ENCODE measurements around the gene SHC2. TPM values are rescaled to one million over a fixed set of nuclear protein-coding genes. Genes with fewer than 3 reads are reported as not detected.

The SHC2 gene
- total and polyA plus RNA-seq, 2 donors from 2014 or later: 10.7 to 24.4 TPM

DNA sequence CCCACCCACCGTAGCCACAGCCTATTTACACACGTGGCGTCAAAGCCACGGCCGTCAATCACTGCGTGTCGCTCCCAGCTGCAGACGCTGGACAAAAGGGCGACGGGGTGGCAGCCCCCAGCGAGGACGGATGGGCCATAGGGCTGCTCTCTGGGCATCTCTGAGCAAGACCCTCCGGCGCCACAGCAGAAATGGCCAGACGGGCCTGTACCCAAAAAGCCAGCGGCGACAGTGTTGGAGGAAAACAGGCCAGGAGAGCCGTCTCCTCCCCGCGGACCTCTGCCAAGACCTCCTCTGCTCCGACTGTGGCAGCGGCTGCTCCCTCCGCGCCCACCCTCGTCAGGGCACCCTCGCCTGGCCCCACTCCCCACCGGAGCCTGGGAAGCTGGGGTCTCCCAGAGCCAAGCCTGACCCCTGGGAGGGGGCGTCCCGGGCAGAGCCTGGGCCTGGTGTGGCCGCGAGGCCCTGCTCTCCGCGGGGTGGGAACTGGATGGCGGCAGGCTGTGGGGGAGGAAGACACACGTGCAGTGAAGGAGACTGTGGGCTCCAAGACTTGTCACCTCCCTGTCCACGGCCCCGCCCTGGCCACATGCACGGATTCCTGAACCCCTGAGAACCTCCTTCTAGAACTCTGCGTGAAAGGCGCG, 54.6 kb downstream of the SHC2 start:
- DNase-seq (peak in 3 of 5 donors; percentile 35 to 66 (median 64)), FAIRE-seq (no peak)
- Histone ChIP-seq H3K27me3 (ENCODE audit: control insufficient read depth, insufficient read depth, low read length) (no peaks in the 10 kb centered on the region), H3K27ac (ENCODE audit: low read depth in 2 of 2, low read length in 2 of 2) (no peak overlapping the region), H3K9me3 (ENCODE audit: control insufficient read depth in 2 of 3, insufficient read depth in 1 of 3, low read length in 3 of 3) (no peaks in the 10 kb centered on the region), H3K36me3 (ENCODE audit: control insufficient read depth in 2 of 3, insufficient read depth in 3 of 3, low read length in 3 of 3) (no peaks in the 10 kb centered on the region), H3K4me3 (ENCODE audit: low read length in 3 of 3) (no peak overlapping the region), H3K9ac (ENCODE audit: low read length in 3 of 3) (no peak overlapping the region), H3K4me1 (ENCODE audit: control insufficient read depth in 2 of 3, insufficient read depth in 2 of 3, low read depth in 1 of 3, low read length in 3 of 3) (peaks cover 0 to 3% (median 0%) of the 10 kb centered on the region in 3 donors)
- TF ChIP-seq, protein P1, sequence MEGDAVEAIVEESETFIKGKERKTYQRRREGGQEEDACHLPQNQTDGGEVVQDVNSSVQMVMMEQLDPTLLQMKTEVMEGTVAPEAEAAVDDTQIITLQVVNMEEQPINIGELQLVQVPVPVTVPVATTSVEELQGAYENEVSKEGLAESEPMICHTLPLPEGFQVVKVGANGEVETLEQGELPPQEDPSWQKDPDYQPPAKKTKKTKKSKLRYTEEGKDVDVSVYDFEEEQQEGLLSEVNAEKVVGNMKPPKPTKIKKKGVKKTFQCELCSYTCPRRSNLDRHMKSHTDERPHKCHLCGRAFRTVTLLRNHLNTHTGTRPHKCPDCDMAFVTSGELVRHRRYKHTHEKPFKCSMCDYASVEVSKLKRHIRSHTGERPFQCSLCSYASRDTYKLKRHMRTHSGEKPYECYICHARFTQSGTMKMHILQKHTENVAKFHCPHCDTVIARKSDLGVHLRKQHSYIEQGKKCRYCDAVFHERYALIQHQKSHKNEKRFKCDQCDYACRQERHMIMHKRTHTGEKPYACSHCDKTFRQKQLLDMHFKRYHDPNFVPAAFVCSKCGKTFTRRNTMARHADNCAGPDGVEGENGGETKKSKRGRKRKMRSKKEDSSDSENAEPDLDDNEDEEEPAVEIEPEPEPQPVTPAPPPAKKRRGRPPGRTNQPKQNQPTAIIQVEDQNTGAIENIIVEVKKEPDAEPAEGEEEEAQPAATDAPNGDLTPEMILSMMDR (IDR thresholded peaks at IDR 0.05; ENCODE audit: borderline replicate concordance, extremely low read depth, insufficient read depth): no peak
- intact Hi-C loops (cut with DNase I): no loop called here

DNA sequence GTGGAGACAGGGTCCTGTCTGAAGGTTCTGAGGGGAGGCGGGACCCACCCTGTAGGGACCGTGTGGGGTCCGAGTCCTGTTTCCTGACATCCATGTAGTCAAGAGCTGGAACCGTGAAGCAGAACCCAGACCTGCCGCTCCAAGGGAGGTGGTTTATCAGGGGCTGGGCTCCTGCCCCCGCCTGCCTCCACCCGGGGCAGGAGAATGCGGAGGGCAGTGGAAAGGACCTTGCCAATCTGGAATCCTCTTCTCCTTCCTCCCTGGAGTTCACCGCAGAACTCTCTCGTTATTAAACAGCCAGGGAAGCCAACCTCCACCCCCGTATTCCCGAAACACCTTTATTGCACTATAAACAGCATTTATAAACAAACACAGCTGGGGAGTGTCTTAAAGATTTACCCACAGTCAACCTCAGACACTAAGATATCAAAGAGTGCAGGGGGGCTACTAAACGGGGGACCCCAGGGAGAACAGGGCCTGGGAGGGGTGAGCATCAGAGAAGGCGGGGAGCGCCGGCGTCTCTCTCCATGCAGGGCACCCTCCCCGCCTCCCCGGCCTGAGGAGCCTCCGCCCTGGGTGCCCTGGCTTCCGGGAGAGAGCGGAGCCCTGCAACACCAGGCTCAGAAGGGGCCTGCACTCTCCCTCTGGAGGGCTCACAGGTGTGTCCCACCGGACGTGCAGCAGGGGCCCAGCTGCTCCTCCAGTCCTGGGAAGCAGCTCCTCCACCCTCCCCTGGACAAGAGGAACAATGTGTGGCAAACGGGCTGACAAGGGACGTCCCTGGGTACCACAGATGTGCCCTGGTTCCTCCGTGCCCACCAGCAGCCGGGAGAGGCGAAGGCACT, 55.5 kb downstream of the SHC2 start:
- FAIRE-seq (no peak), DNase-seq (peak in 1 of 5 donors; percentile 58)
- Histone ChIP-seq H3K36me3 (ENCODE audit: control insufficient read depth in 2 of 3, insufficient read depth in 3 of 3, low read length in 3 of 3) (no peaks in the 10 kb centered on the region), H3K4me3 (ENCODE audit: low read length in 3 of 3) (no peak overlapping the region), H3K9ac (ENCODE audit: low read length in 3 of 3) (no peak overlapping the region), H3K4me1 (ENCODE audit: control insufficient read depth in 2 of 3, insufficient read depth in 2 of 3, low read depth in 1 of 3, low read length in 3 of 3) (peaks cover 0 to 3% (median 0%) of the 10 kb centered on the region in 3 donors), H3K27ac (ENCODE audit: low read depth in 2 of 2, low read length in 2 of 2) (no peak overlapping the region), H3K9me3 (ENCODE audit: control insufficient read depth in 2 of 3, insufficient read depth in 1 of 3, low read length in 3 of 3) (no peaks in the 10 kb centered on the region), H3K27me3 (ENCODE audit: control insufficient read depth, insufficient read depth, low read length) (no peaks in the 10 kb centered on the region)
- TF ChIP-seq, protein P1 (IDR thresholded peaks at IDR 0.05; ENCODE audit: borderline replicate concordance, extremely low read depth, insufficient read depth): no peak
- intact Hi-C loops (cut with DNase I): no loop called here

DNA sequence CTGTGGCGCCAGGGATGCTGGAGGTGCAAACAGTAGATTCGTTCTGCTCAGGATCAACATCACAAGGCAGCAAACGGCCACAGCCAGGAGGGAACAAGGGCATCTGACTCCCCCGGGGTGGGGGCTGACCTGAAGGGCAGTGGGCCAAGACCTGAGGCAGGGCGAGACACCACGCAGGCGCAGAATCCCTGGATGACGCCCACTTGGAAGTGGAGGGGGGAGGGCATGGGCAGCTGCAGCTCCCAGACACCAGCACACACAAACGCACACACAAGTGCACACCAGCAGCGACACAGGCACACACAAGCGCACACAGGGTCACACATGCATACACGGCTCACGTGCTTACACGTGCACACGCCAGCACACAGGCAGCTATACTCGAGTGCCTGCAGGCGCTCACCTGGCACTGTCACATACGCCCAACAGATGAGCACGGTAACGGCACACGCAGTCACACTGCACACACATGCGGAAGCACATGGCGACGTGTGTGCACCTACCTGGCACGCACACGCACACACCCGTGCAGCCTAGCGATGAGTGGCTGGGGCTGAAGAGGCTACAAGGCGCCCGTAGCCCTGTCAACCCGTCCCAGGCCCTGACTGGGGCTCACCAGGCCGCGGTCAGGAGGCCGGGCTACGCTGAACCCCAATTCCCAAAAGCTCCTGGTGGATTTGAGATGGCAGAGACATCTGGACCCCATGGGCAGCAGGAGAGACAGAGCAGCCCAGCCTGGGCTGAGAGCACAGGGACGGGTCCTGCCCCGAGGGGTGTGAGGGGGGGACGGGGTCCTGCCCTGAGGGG, 57.4 kb downstream of the SHC2 start:
- H3K27me3 ChIP-seq (ENCODE audit: control insufficient read depth, insufficient read depth, low read length): no peaks in the 10 kb centered on the region
- FAIRE-seq (no peak), DNase-seq (peak; percentile 46 to 77 (median 57))
- TF ChIP-seq, protein P1 (IDR thresholded peaks at IDR 0.05; ENCODE audit: borderline replicate concordance, extremely low read depth, insufficient read depth): no peak
- H3K36me3 ChIP-seq (ENCODE audit: control insufficient read depth in 2 of 3, insufficient read depth in 3 of 3, low read length in 3 of 3): no peaks in the 10 kb centered on the region
- H3K9ac ChIP-seq (ENCODE audit: low read length in 3 of 3): no peak overlapping the region
- no peaks in the 10 kb centered on the region for H3K4me1 ChIP-seq (ENCODE audit: control insufficient read depth in 2 of 3, insufficient read depth in 2 of 3, low read depth in 1 of 3, low read length in 3 of 3)
- no peak overlapping the region for H3K4me3 ChIP-seq (ENCODE audit: low read length in 3 of 3)
- no peaks in the 10 kb centered on the region for H3K9me3 ChIP-seq (ENCODE audit: control insufficient read depth in 2 of 3, insufficient read depth in 1 of 3, low read length in 3 of 3)
- intact Hi-C loops (cut with DNase I): no loop called here
- no peak overlapping the region for H3K27ac ChIP-seq (ENCODE audit: low read depth in 2 of 2, low read length in 2 of 2)

Measured in kidney (tissue), 14 donors.